HG03135 (cell line): ENCODE measurements around the gene TAF3.

ENCODE experiments used
- ATAC-seq: cut with Tn5 transposase; IDR thresholded peaks from one replicate; pipeline ENCODE4 v1.9.1; 2021; ENCODE audit warnings: mild to moderate bottlenecking, moderate library complexity; ENCODE audit not compliant: unreplicated experiment

The TAF3 gene

GRCh38 chr10:8043569-8044306, 225.4 kb downstream of the TAF3 start:
- ATAC-seq = no peak

GRCh38 chr10:8044331-8044907, 226.1 kb downstream of the TAF3 start:
- ATAC-seq = no peak

GRCh38 chr10:8044908-8045725, 226.8 kb downstream of the TAF3 start:
- no peak for ATAC-seq

GRCh38 chr10:8045726-8046494, 227.6 kb downstream of the TAF3 start:
- ATAC-seq = no peak

GRCh38 chr10:8047452-8048280, 229.4 kb downstream of the TAF3 start:
- ATAC-seq = no peak

GRCh38 chr10:8048281-8049008, 230.1 kb downstream of the TAF3 start:
- ATAC-seq = no peak

- no peak for ATAC-seq
These were observed 230.9 kb downstream of the TAF3 start for GRCh38 chr10:8049045-8049864.

GRCh38 chr10:8049865-8050555, 231.7 kb downstream of the TAF3 start:
- ATAC-seq = no peak

GRCh38 chr10:8050556-8051108, 232.3 kb downstream of the TAF3 start:
- ATAC-seq = no peak

GRCh38 chr10:8051109-8051821, 233.0 kb downstream of the TAF3 start:
- no peak for ATAC-seq

- no peak for ATAC-seq
These were observed 233.5 kb downstream of the TAF3 start for GRCh38 chr10:8051851-8052257.

GRCh38 chr10:8052341-8052955, 234.1 kb downstream of the TAF3 start:
- no peak for ATAC-seq

- ATAC-seq = no peak
These were observed 234.7 kb downstream of the TAF3 start for GRCh38 chr10:8052956-8053445.

GRCh38 chr10:8053446-8054243, 235.3 kb downstream of the TAF3 start:
- ATAC-seq = peak; percentile 60

GRCh38 chr10:8054244-8054493, 235.9 kb downstream of the TAF3 start:
- peak; percentile 9 for ATAC-seq
